Measurements from ENCODE around the gene LRRC61. TPM values are rescaled to one million over a fixed set of nuclear protein-coding genes. Genes with fewer than 3 reads are reported as not detected.
A peak's percentile ranks its signal among the peaks of the same experiment; 100 is the strongest.

Gene LRRC61
- total and polyA plus RNA-seq, 2 experiments from 2014 or later = 34.7 to 75.2 TPM

DNA sequence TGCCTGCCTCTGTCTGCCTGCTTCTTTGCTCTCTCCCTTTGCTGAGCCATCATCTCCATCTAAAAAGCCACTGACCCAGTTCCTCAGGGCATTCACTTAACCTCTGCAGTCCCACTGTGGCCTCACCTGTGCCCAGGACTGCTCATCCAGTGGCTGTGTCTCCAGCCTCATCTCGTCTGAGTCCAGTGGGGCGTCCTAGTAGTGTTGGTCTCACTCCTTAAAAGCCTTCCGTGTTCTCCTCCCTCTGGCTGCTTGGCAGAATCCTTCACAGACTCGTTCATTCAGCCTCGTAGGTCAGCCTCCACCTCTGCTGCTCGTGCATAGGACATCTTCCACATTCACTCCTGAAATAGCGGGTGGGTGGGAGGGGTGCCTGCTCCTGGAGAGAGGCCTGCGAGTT, 11.0 kb downstream of the LRRC61 start:
- no peak overlapping the region for H3K4me3 ChIP-seq
- TF ChIP-seq NANOG (IDR thresholded peaks at IDR 0.05; ENCODE audit: borderline replicate concordance) = no peak
- H3K27me3 ChIP-seq (ENCODE audit: insufficient read depth) = no peaks in the 10 kb centered on the region
- H2AFZ ChIP-seq = no peak overlapping the region
- no peak overlapping the region for H3K4me2 ChIP-seq
- no peak for ATAC-seq
- H3K79me2 ChIP-seq (replicated peaks; ENCODE audit: insufficient read depth) = peaks cover 30% of the 10 kb centered on the region
- Mint-ChIP-seq H3K9me3 (no peaks in the 10 kb centered on the region; the same call in 2 of the 3 replicates), H3K27ac (no peak overlapping the region), H3K4me1 (peaks cover 68% of the 10 kb centered on the region), H3K36me3 (ENCODE audit: low read depth) (peaks cover 68% of the 10 kb centered on the region), H3K27me3 (ENCODE audit: insufficient read depth, low read depth, poor library complexity) (peaks cover 20% of the 10 kb centered on the region), H3K4me3 (no peak overlapping the region)
- H3K4me1 ChIP-seq (ENCODE audit: insufficient read depth) = peaks cover 37% of the 10 kb centered on the region
- H3F3A ChIP-seq (replicated peaks; ENCODE audit: low read depth) = peaks cover 27% of the 10 kb centered on the region
- H3K27ac ChIP-seq (ENCODE audit: low read depth) = 0 out of 2 replicates have a peak overlapping the region, but pooled peaks have one; percentile 39
- H3K36me3 ChIP-seq (ENCODE audit: insufficient read depth) = peaks cover 7% of the 10 kb centered on the region
- H4K20me1 ChIP-seq (replicated peaks; ENCODE audit: insufficient read depth) = no peaks in the 10 kb centered on the region
- DNase-seq (ENCODE audit: low spot score) = no peak
- H3K9me2 ChIP-seq (ENCODE audit: insufficient read depth) = no peaks in the 10 kb centered on the region

DNA sequence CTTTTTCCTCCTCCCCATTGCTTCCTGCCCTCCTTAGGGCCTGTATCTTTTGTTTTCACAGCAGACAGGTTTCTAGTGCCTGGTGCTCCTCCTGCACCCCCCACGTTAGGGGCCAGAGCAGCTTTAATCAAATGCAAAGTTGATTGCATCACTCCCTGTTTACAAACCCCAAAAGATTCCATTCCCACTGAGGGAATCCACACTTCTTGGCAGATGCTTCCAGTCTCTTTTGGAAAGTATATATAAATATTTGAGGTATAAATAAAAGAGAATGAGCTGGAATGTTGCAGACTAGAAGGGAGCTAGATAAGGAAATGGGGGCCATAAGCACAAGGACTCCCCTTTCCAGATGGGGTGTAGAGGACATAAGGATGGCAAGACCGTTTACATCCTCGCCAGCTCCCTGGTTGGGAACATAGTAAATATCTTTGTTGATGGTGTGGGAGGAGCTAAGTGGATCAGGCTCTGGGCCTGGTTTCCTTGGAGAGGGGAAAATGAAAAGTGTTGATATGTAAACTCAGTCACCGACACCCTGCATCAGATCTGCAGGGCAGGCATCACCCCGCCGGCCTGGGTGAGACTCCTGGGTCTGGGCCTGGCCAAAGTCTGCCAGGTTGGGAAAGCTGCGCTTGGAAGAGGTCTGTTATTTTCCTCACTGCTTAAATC, 12.1 kb downstream of the LRRC61 start:
- H3K79me2 ChIP-seq (replicated peaks; ENCODE audit: insufficient read depth) = peaks cover 38% of the 10 kb centered on the region
- Mint-ChIP-seq H3K4me3 (peak overlapping the region; percentile 47), H3K4me1 (peaks cover 69% of the 10 kb centered on the region), H3K9me3 (no peaks in the 10 kb centered on the region; the same call in 2 of the 3 replicates), H3K36me3 (ENCODE audit: low read depth) (peaks cover 77% of the 10 kb centered on the region), H3K27ac (peak overlapping the region; percentile 96), H3K27me3 (ENCODE audit: insufficient read depth, low read depth, poor library complexity) (peaks cover 25% of the 10 kb centered on the region)
- no peak overlapping the region for H2AFZ ChIP-seq
- DNase-seq (ENCODE audit: low spot score) (peak; percentile 88), ATAC-seq (peak; percentile 64)
- no peaks in the 10 kb centered on the region for H3K27me3 ChIP-seq (ENCODE audit: insufficient read depth)
- H3K4me1 ChIP-seq (ENCODE audit: insufficient read depth) = peaks cover 39% of the 10 kb centered on the region
- peak overlapping the region; percentile 54 for H3K4me2 ChIP-seq
- peaks cover 10% of the 10 kb centered on the region for H3K36me3 ChIP-seq (ENCODE audit: insufficient read depth)
- no peaks in the 10 kb centered on the region for H3K9me2 ChIP-seq (ENCODE audit: insufficient read depth)
- peak overlapping the region; percentile 86 for H3K27ac ChIP-seq (ENCODE audit: low read depth)
- peaks cover 28% of the 10 kb centered on the region for H3F3A ChIP-seq (replicated peaks; ENCODE audit: low read depth)
- H3K4me3 ChIP-seq = peak overlapping the region; percentile 5; the same call in 1 of the 2 replicates
- no peaks in the 10 kb centered on the region; the same call in 1 of the 2 replicates for H4K20me1 ChIP-seq (replicated peaks; ENCODE audit: insufficient read depth)
- TF ChIP-seq EZH2 (IDR thresholded peaks at IDR 0.05; ENCODE audit: low read depth, unreplicated experiment) = no peak
- no peak for TF ChIP-seq STAT1 (IDR thresholded peaks at IDR 0.05; ENCODE audit: unreplicated experiment)
- TF ChIP-seq, protein P1, sequence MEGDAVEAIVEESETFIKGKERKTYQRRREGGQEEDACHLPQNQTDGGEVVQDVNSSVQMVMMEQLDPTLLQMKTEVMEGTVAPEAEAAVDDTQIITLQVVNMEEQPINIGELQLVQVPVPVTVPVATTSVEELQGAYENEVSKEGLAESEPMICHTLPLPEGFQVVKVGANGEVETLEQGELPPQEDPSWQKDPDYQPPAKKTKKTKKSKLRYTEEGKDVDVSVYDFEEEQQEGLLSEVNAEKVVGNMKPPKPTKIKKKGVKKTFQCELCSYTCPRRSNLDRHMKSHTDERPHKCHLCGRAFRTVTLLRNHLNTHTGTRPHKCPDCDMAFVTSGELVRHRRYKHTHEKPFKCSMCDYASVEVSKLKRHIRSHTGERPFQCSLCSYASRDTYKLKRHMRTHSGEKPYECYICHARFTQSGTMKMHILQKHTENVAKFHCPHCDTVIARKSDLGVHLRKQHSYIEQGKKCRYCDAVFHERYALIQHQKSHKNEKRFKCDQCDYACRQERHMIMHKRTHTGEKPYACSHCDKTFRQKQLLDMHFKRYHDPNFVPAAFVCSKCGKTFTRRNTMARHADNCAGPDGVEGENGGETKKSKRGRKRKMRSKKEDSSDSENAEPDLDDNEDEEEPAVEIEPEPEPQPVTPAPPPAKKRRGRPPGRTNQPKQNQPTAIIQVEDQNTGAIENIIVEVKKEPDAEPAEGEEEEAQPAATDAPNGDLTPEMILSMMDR (conservative IDR thresholded peaks at IDR 0.05; ENCODE audit: low read depth in 2 of 2) = no peak
- peak; percentile 61; the same call in 1 of the 2 replicates for TF ChIP-seq NANOG (IDR thresholded peaks at IDR 0.05; ENCODE audit: borderline replicate concordance)
- TF ChIP-seq, protein P2, sequence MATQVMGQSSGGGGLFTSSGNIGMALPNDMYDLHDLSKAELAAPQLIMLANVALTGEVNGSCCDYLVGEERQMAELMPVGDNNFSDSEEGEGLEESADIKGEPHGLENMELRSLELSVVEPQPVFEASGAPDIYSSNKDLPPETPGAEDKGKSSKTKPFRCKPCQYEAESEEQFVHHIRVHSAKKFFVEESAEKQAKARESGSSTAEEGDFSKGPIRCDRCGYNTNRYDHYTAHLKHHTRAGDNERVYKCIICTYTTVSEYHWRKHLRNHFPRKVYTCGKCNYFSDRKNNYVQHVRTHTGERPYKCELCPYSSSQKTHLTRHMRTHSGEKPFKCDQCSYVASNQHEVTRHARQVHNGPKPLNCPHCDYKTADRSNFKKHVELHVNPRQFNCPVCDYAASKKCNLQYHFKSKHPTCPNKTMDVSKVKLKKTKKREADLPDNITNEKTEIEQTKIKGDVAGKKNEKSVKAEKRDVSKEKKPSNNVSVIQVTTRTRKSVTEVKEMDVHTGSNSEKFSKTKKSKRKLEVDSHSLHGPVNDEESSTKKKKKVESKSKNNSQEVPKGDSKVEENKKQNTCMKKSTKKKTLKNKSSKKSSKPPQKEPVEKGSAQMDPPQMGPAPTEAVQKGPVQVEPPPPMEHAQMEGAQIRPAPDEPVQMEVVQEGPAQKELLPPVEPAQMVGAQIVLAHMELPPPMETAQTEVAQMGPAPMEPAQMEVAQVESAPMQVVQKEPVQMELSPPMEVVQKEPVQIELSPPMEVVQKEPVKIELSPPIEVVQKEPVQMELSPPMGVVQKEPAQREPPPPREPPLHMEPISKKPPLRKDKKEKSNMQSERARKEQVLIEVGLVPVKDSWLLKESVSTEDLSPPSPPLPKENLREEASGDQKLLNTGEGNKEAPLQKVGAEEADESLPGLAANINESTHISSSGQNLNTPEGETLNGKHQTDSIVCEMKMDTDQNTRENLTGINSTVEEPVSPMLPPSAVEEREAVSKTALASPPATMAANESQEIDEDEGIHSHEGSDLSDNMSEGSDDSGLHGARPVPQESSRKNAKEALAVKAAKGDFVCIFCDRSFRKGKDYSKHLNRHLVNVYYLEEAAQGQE (IDR thresholded peaks at IDR 0.05; ENCODE audit: unreplicated experiment) = no peak
- no peak for TF ChIP-seq ZNF114 (CRISPR knock-in tag; IDR thresholded peaks at IDR 0.05)
- TF ChIP-seq JUNB (IDR thresholded peaks at IDR 0.05; ENCODE audit: unreplicated experiment) = no peak
- TF ChIP-seq ZNF331 (CRISPR knock-in tag; IDR thresholded peaks at IDR 0.05; ENCODE audit: low read depth) = no peak
- TF ChIP-seq POLR2AphosphoS5 (IDR thresholded peaks at IDR 0.05; ENCODE audit: low read depth) = peak; percentile 58; the same call in 1 of the 2 replicates
- TF ChIP-seq, protein P3, sequence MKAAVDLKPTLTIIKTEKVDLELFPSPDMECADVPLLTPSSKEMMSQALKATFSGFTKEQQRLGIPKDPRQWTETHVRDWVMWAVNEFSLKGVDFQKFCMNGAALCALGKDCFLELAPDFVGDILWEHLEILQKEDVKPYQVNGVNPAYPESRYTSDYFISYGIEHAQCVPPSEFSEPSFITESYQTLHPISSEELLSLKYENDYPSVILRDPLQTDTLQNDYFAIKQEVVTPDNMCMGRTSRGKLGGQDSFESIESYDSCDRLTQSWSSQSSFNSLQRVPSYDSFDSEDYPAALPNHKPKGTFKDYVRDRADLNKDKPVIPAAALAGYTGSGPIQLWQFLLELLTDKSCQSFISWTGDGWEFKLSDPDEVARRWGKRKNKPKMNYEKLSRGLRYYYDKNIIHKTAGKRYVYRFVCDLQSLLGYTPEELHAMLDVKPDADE (IDR thresholded peaks at IDR 0.05) = 0 out of 2 replicates have a peak, but pooled peaks have one; percentile 20
- no peak for TF ChIP-seq EZH2phosphoT487 (IDR thresholded peaks at IDR 0.05; ENCODE audit: unreplicated experiment)
